Umbilical cord (tissue), 2 donors: ENCODE data around the gene HHATL. TPM values are rescaled to one million over a fixed set of nuclear protein-coding genes. Genes with fewer than 3 reads are reported as not detected.

ENCODE experiments used
- DNase-seq: peaks from one replicate; pipeline ENCODE4 v3.0.0-alpha.2; 2015; ENCODE audit warnings: low spot score
- total RNA-seq: library from RNA; depleted of rRNA; stranded (reverse); fragments of >200 nt; gene quantifications from one replicate; pipeline ENCODE4 v1.2.3, GENCODE V29; 2014; ENCODE audit warnings: low replicate concordance; ENCODE audit not compliant: insufficient read depth

Gene HHATL
- total RNA-seq, 1 donor from 2014 or later, result not detected

- peak; percentile 78 for DNase-seq
Observed at GRCh38 chr3:42652611-42653302, 49.8 kb downstream of the HHATL start.

- DNase-seq, result peak; percentile 32
Observed at GRCh38 chr3:42652251-42652610, 50.4 kb downstream of the HHATL start.

GRCh38 chr3:42651248-42652091 is 51.1 kb downstream of the HHATL start:
- peak; percentile 77 for DNase-seq

- DNase-seq, result no peak
Observed at GRCh38 chr3:42649783-42650182, 52.8 kb downstream of the HHATL start.

GRCh38 chr3:42649006-42649405 is 53.6 kb downstream of the HHATL start:
- no peak for DNase-seq

- no peak for DNase-seq
Observed at GRCh38 chr3:42647821-42648459, 54.7 kb downstream of the HHATL start.

Other genes starting within 250 kb of the HHATL start
- 4.1 TPM for gene VIPR1, start 200.2 kb downstream of the HHATL start, total RNA-seq
- gene SEC22C, start 120.8 kb downstream of the HHATL start, total RNA-seq, result 37.8 TPM
- 7.7 TPM for gene SS18L2, start 111.9 kb downstream of the HHATL start, total RNA-seq
- gene NKTR, start 102.1 kb downstream of the HHATL start, total RNA-seq, result 149 TPM
- gene ZBTB47, start 49.1 kb downstream of the HHATL start, total RNA-seq, result 49.8 TPM
- not detected for gene KLHL40, start 17.3 kb downstream of the HHATL start, total RNA-seq
- gene CCDC13, start 70.5 kb upstream of the HHATL start, total RNA-seq, result not detected
- 125 TPM for gene HIGD1A, start 101.7 kb upstream of the HHATL start, total RNA-seq
- gene ACKR2, start 106.6 kb upstream of the HHATL start, total RNA-seq, result 10.4 TPM
- 2.6 TPM for gene CYP8B1, start 173.1 kb upstream of the HHATL start, total RNA-seq
- gene ZNF662, start 203.3 kb upstream of the HHATL start, total RNA-seq, result 10.4 TPM